ENCODE results near the gene ETHE1. TPM values are rescaled to one million over a fixed set of nuclear protein-coding genes. Genes with fewer than 3 reads are reported as not detected.

ETHE1 gene
- polyA plus RNA-seq, 3 donors: 71.2 to 135 (median 111) TPM

GRCh38 chr19:43496960-43497359 lies 30.0 kb downstream of the ETHE1 start:
- no peak for DNase-seq
- Mint-ChIP-seq H3K4me1 (peaks cover 3% of the 10 kb centered on the region), H3K36me3 (peaks cover 28 to 74% of the 10 kb centered on the region in 2 donors), H3K4me3 (no peak overlapping the region), H3K27me3 (ENCODE audit: low read depth in 3 of 3) (peaks cover 0 to 3% (median 1%) of the 10 kb centered on the region in 3 donors), H3K9me3 (no peaks in the 10 kb centered on the region), H3K27ac (no peak overlapping the region)
- no peaks in the 10 kb centered on the region for H4K20me1 ChIP-seq (ENCODE audit: insufficient read depth, low read length)
- H3K4me3 ChIP-seq (replicated peaks in 1 of 3; ENCODE audit: low read depth in 2 of 3, low read length in 3 of 3): no peak overlapping the region
- no peaks in the 10 kb centered on the region for H3K4me1 ChIP-seq (ENCODE audit: control insufficient read depth in 1 of 2, insufficient read depth in 2 of 2, low read length in 2 of 2)
- H3K27me3 ChIP-seq (ENCODE audit: control insufficient read depth in 2 of 2, insufficient read depth in 2 of 2, low read length in 2 of 2): no peaks in the 10 kb centered on the region
- H3K9me3 ChIP-seq (replicated peaks in 1 of 2; ENCODE audit: control insufficient read depth in 1 of 2, insufficient read depth in 1 of 2, low read length in 2 of 2): no peaks in the 10 kb centered on the region
- no peak overlapping the region for H3K4me2 ChIP-seq (replicated peaks; ENCODE audit: extremely low read depth, low read length, poor library complexity, severe bottlenecking)
- WGBS (ENCODE audit: insufficient coverage): 88% methylated on average over 7 of the region's 7 CpGs
- no peak overlapping the region for H3K27ac ChIP-seq (ENCODE audit: low read depth in 1 of 2, low read length in 2 of 2)
- TF ChIP-seq CTCF (IDR thresholded peaks at IDR 0.05): no peak
- no peaks in the 10 kb centered on the region for H3K79me2 ChIP-seq (ENCODE audit: insufficient read depth, low read length)
- H3K36me3 ChIP-seq (replicated peaks in 1 of 2; ENCODE audit: control insufficient read depth in 1 of 2, insufficient read depth in 2 of 2, low read length in 2 of 2): peaks cover 24 to 34% of the 10 kb centered on the region in 2 donors
- no peak overlapping the region for H3K9ac ChIP-seq (ENCODE audit: insufficient read depth, low read length, poor library complexity, severe bottlenecking)
- intact Hi-C loops (cut with micrococcal nuclease): no loop called here
- H2AFZ ChIP-seq (ENCODE audit: insufficient read depth, low read depth, low read length, poor library complexity, severe bottlenecking): no peak overlapping the region

- Histone ChIP-seq H3K36me3 (replicated peaks in 1 of 2; ENCODE audit: control insufficient read depth in 1 of 2, insufficient read depth in 2 of 2, low read length in 2 of 2) (peaks cover 24 to 34% of the 10 kb centered on the region in 2 donors), H3K27ac (ENCODE audit: low read depth in 1 of 2, low read length in 2 of 2) (no peak overlapping the region), H3K9ac (ENCODE audit: insufficient read depth, low read length, poor library complexity, severe bottlenecking) (no peak overlapping the region), H3K79me2 (ENCODE audit: insufficient read depth, low read length) (no peaks in the 10 kb centered on the region), H2AFZ (ENCODE audit: insufficient read depth, low read depth, low read length, poor library complexity, severe bottlenecking) (no peak overlapping the region), H3K4me3 (replicated peaks in 1 of 3; ENCODE audit: low read depth in 2 of 3, low read length in 3 of 3) (no peak overlapping the region), H4K20me1 (ENCODE audit: insufficient read depth, low read length) (no peaks in the 10 kb centered on the region), H3K27me3 (ENCODE audit: control insufficient read depth in 2 of 2, insufficient read depth in 2 of 2, low read length in 2 of 2) (no peaks in the 10 kb centered on the region), H3K9me3 (replicated peaks in 1 of 2; ENCODE audit: control insufficient read depth in 1 of 2, insufficient read depth in 1 of 2, low read length in 2 of 2) (no peaks in the 10 kb centered on the region), H3K4me1 (ENCODE audit: control insufficient read depth in 1 of 2, insufficient read depth in 2 of 2, low read length in 2 of 2) (no peaks in the 10 kb centered on the region), H3K4me2 (replicated peaks; ENCODE audit: extremely low read depth, low read length, poor library complexity, severe bottlenecking) (no peak overlapping the region)
- Mint-ChIP-seq H3K27me3 (ENCODE audit: low read depth in 3 of 3) (peaks cover 0 to 3% (median 0%) of the 10 kb centered on the region in 3 donors), H3K4me1 (peaks cover 3% of the 10 kb centered on the region), H3K4me3 (no peak overlapping the region), H3K9me3 (no peaks in the 10 kb centered on the region), H3K27ac (no peak overlapping the region), H3K36me3 (peaks cover 27 to 60% of the 10 kb centered on the region in 2 donors)
- TF ChIP-seq CTCF (IDR thresholded peaks at IDR 0.05): no peak
- intact Hi-C loops (cut with micrococcal nuclease): no loop called here
- no peak for DNase-seq
- 90% methylated on average over 7 of the region's 8 CpGs for WGBS (ENCODE audit: insufficient coverage)
Measured at GRCh38 chr19:43495082-43495481, 31.9 kb downstream of the ETHE1 start.

Measured in CD14-positive monocyte (primary cell).